Progenitor cell of endocrine pancreas (in vitro differentiated cells): ENCODE measurements around the gene ACSM4. TPM values are rescaled to one million over a fixed set of nuclear protein-coding genes. Genes with fewer than 3 reads are reported as not detected.

Experiments used
- DNase-seq: peaks from one replicate; pipeline ENCODE4 v3.0.0; 2021; ENCODE audit warnings: low spot score; ENCODE audit not compliant: unreplicated experiment
- H3K27ac Mint-ChIP-seq: 2 replicates; pipeline ENCODE4 v1.8.0; 2021; ENCODE audit warnings: mild to moderate bottlenecking, moderate library complexity, mixed read lengths
- H3K27me3 Mint-ChIP-seq: 2 replicates; pipeline ENCODE4 v1.8.0; 2021; ENCODE audit warnings: mixed read lengths
- H3K36me3 Mint-ChIP-seq: 2 replicates; pipeline ENCODE4 v1.8.0; 2022; ENCODE audit warnings: mixed read lengths; ENCODE audit not compliant: insufficient read depth
- H3K4me1 Mint-ChIP-seq: 2 replicates; pipeline ENCODE4 v1.8.0; 2021; ENCODE audit warnings: low read depth, mixed read lengths
- H3K4me3 Mint-ChIP-seq: 2 replicates; pipeline ENCODE4 v1.8.0; 2021; ENCODE audit warnings: low read depth, mild to moderate bottlenecking, moderate library complexity, mixed read lengths
- H3K9me3 Mint-ChIP-seq: 2 replicates; pipeline ENCODE4 v1.8.0; 2021; ENCODE audit warnings: low read depth, mixed read lengths
- total RNA-seq: library from RNA; stranded (reverse); gene quantifications from 2 replicates; pipeline ENCODE4 v1.2.1, GENCODE V29; 2021
- TF ChIP-seq, protein P1 (sequence below): fragments of 200-600 bp; sonication (generic); IDR thresholded peaks from one replicate; pipeline ENCODE4 v1.5.0; 2021; ENCODE audit warnings: antibody characterized with exemption, mild to moderate bottlenecking; ENCODE audit not compliant: unreplicated experiment

Gene ACSM4
- total RNA-seq, 1 donor from 2014 or later = not detected

DNA sequence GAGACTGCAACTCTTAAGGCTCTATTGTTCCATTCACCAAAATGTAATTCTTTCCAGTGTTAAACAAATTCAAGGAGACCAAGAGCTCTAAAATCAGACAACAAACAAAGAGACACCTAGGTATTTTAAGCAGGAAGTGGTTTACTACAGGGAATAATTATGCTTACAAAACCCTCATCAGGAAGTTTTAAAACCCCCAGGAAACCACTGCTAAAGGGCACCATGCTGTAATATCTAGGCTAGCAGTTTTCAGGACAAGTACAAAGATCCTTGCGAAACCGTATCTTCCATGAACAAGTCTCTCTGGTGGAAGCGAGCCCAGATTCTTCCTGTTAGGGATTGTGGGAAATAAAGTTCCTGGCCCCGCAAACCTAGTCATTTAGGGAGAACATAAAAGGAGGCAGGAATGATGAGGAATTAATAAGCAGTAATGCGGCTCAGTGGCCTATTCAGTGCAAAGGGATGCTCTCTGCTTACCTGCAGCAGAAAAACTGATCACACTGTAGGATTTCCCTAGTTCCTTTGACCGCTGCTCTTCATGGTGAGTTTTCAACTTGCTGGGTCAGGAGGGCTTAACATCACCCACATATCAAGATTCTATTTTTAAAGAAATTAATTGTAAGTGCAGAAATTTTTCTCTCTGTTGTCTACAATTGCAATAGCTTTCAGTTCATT is 42.8 kb downstream of the ACSM4 start:
- H3K9me3 Mint-ChIP-seq = peaks cover 27% of the 10 kb centered on the region
- no peak overlapping the region for H3K27ac Mint-ChIP-seq
- H3K27me3 Mint-ChIP-seq = peaks cover 4% of the 10 kb centered on the region
- no peak overlapping the region for H3K4me3 Mint-ChIP-seq
- no peaks in the 10 kb centered on the region for H3K36me3 Mint-ChIP-seq
- no peaks in the 10 kb centered on the region for H3K4me1 Mint-ChIP-seq
- no peak for DNase-seq
- TF ChIP-seq, protein P1, sequence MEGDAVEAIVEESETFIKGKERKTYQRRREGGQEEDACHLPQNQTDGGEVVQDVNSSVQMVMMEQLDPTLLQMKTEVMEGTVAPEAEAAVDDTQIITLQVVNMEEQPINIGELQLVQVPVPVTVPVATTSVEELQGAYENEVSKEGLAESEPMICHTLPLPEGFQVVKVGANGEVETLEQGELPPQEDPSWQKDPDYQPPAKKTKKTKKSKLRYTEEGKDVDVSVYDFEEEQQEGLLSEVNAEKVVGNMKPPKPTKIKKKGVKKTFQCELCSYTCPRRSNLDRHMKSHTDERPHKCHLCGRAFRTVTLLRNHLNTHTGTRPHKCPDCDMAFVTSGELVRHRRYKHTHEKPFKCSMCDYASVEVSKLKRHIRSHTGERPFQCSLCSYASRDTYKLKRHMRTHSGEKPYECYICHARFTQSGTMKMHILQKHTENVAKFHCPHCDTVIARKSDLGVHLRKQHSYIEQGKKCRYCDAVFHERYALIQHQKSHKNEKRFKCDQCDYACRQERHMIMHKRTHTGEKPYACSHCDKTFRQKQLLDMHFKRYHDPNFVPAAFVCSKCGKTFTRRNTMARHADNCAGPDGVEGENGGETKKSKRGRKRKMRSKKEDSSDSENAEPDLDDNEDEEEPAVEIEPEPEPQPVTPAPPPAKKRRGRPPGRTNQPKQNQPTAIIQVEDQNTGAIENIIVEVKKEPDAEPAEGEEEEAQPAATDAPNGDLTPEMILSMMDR = no peak

DNA sequence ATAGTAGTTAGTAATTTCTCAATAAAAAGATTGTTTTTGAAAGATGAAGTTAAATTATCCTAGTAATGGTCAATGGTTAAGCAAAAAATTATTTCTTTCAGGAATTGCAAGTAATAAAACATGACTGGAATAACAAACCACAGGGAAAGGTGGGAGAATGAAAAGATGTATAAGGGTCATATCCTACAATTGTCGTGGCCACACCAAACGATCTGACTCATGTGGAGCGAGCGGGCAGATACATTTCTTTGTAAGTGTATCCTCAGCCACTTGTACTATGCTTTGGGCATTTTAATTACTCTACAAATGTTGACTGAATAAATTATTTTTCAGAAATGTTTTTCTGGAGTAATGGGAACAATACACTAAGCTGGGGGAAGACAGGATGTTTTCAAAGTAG is 45.5 kb downstream of the ACSM4 start:
- Mint-ChIP-seq H3K4me1 (peaks cover 7% of the 10 kb centered on the region), H3K36me3 (no peaks in the 10 kb centered on the region), H3K9me3 (peaks cover 9% of the 10 kb centered on the region), H3K27ac (no peak overlapping the region), H3K4me3 (no peak overlapping the region), H3K27me3 (peaks cover 4% of the 10 kb centered on the region)
- TF ChIP-seq, protein P1 = no peak
- DNase-seq = no peak

DNA sequence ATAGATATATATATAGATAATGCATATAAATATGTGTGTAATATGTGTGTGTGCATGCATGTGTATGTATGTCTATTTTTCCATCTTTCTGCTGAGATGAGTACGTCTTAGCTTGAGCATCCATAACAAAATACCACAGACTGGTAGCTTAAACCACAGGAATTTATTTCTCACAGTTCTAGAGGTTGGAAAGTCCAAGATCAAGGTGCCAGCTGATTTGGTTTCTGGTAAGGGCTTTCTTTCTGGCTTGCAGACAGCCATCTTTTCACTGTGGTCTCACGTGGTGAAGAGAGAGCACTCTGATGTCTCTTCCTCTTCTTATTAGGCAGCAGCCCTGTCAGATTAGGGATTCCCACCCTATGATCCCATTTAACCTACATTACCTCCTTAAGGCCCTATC is 47.3 kb downstream of the ACSM4 start:
- Mint-ChIP-seq H3K36me3 (no peaks in the 10 kb centered on the region), H3K4me1 (peaks cover 7% of the 10 kb centered on the region), H3K4me3 (no peak overlapping the region), H3K27ac (no peak overlapping the region), H3K9me3 (no peaks in the 10 kb centered on the region), H3K27me3 (peaks cover 4% of the 10 kb centered on the region)
- no peak for DNase-seq
- TF ChIP-seq, protein P1 = no peak

DNA sequence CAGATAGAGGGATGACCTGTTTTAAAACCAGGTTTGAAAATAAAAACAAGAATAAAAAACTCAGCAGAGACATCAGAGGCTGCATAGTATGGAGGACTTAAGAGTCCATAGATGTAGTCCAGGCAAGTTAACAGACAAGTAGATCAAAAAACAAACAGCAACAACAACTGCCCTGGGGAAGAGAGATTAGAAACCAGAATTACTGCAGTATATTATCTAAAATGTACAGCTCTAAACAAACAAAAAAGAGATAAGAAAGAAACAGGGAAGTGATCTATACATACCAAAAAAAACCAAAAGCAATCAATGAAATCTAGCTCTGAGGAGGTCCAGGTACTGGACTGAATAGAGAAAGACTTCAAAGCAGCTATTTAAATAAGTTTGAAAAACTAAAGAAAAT is 48.8 kb downstream of the ACSM4 start:
- Mint-ChIP-seq H3K9me3 (no peaks in the 10 kb centered on the region), H3K36me3 (no peaks in the 10 kb centered on the region), H3K4me1 (peaks cover 7% of the 10 kb centered on the region), H3K27me3 (peaks cover 4% of the 10 kb centered on the region), H3K27ac (no peak overlapping the region), H3K4me3 (no peak overlapping the region)
- TF ChIP-seq, protein P1 = no peak
- no peak for DNase-seq

DNA sequence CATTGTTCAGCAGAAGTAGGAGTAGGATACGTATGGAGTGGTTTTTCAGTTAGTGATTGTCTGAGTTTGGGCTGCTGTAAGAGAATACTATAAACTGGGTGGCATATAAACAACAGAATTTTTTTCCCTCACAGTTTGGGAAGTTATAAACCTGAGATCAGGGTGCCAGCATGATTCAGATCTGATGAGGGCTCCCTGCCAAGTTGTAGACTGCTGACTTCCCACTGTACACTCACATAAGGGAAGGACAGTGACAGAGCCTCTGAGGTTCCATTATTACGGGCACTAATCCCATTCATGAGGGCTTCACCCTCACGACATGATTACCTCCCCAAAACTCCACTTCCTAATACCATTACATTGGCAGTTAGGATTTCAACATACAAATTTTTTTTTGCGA is 50.7 kb downstream of the ACSM4 start:
- Mint-ChIP-seq H3K36me3 (no peaks in the 10 kb centered on the region), H3K9me3 (no peaks in the 10 kb centered on the region), H3K27ac (no peak overlapping the region), H3K27me3 (peaks cover 4% of the 10 kb centered on the region), H3K4me1 (peaks cover 7% of the 10 kb centered on the region), H3K4me3 (no peak overlapping the region)
- TF ChIP-seq, protein P1 = no peak
- DNase-seq = no peak
